AG04450 (cell line): ENCODE measurements around the gene LIMK2. TPM values are rescaled to one million over a fixed set of nuclear protein-coding genes. Genes with fewer than 3 reads are reported as not detected.
"Not testable (repeated sequence)": the region's sequence is repeated elsewhere in the genome, so short reads cannot be mapped to it uniquely, and the experiment has no call there.

ENCODE experiments used
- CTCF ChIA-PET: fragments of 300-600, 350-600 bp; formaldehyde crosslinking; extraction: SDS; loops from one replicate; lab custom pipeline; 2022; ENCODE audit warnings: antibody characterized with exemption, inconsistent platforms; lab: Charles Lee
- POLR2A ChIA-PET: fragments of 350-600 bp; formaldehyde crosslinking; extraction: SDS; loops from one replicate; lab custom pipeline; 2021; ENCODE audit warnings: antibody characterized with exemption, inconsistent platforms; lab: Yijun Ruan, JAX
- DNase-seq: peaks from one replicate; pipeline ENCODE4 v3.0.0-alpha.2; 2011; ENCODE audit warnings: low read depth, low spot score
- H3K27ac ChIP-seq: one replicate; pipeline ENCODE4 v1.5.1; 2012; ENCODE audit warnings: low read depth, low read length, control low read depth
- H3K27me3 ChIP-seq: one replicate; pipeline ENCODE4 v1.6.0; 2012; ENCODE audit warnings: low read length; ENCODE audit not compliant: control insufficient read depth, insufficient read depth
- H3K4me3 ChIP-seq: 2 replicates; pipeline ENCODE4 v1.5.1; 2011; ENCODE audit warnings: mild to moderate bottlenecking, low read depth, low read length, control low read depth
- H3K9me3 ChIP-seq: 2 replicates; pipeline ENCODE4 v1.5.1; 2012; ENCODE audit warnings: low read length; ENCODE audit not compliant: control insufficient read depth, insufficient read depth
- CTCF ChIP-seq: IDR thresholded peaks from 2 replicates; pipeline ENCODE4 v1.5.1; 2011; ENCODE audit warnings: low read depth, low read length, control low read depth, inconsistent platforms
- polyA plus RNA-seq: library from polyadenylated mRNA; depleted of rRNA; stranded (reverse); fragments of >200 nt; gene quantifications from 2 replicates; pipeline ENCODE4 v1.2.3, GENCODE V29; 2011

The LIMK2 gene
- polyA plus RNA-seq, 1 experiment, result 5.0 TPM

GRCh38 chr22:31302006-31302405 is 89.9 kb downstream of the LIMK2 start:
- TF ChIP-seq CTCF, result no peak
- no peak for DNase-seq
- no peaks in the 10 kb centered on the region for H3K27me3 ChIP-seq
- POLR2A ChIA-PET, result no interaction called here
- H3K27ac ChIP-seq, result no peak overlapping the region
- CTCF ChIA-PET, result interaction anchor here (10.3 kb wide), 1 partner anchor 11 kb away, joined by 100 read pairs; no protein-coding TSS in a partner anchor
- H3K9me3 ChIP-seq, result no peaks in the 10 kb centered on the region
- H3K4me3 ChIP-seq, result no peak overlapping the region

GRCh38 chr22:31302537-31302936 is 90.4 kb downstream of the LIMK2 start:
- no peaks in the 10 kb centered on the region for H3K9me3 ChIP-seq
- TF ChIP-seq CTCF, result no peak
- no peak overlapping the region for H3K4me3 ChIP-seq
- ChIA-PET POLR2A (no interaction called here), CTCF (interaction anchor here (10.3 kb wide), 1 partner anchor 11 kb away, joined by 100 read pairs; no protein-coding TSS in a partner anchor)
- DNase-seq, result no peak
- no peaks in the 10 kb centered on the region for H3K27me3 ChIP-seq
- no peak overlapping the region for H3K27ac ChIP-seq

GRCh38 chr22:31305194-31305593 is 93.1 kb downstream of the LIMK2 start:
- Histone ChIP-seq H3K9me3 (no peaks in the 10 kb centered on the region), H3K4me3 (no peak overlapping the region), H3K27me3 (no peaks in the 10 kb centered on the region), H3K27ac (no peak overlapping the region)
- ChIA-PET CTCF (no interaction called here), POLR2A (no interaction called here)
- DNase-seq, result no peak
- TF ChIP-seq CTCF, result no peak

GRCh38 chr22:31308181-31308580 is 96.1 kb downstream of the LIMK2 start:
- no peak for TF ChIP-seq CTCF
- Histone ChIP-seq H3K4me3 (no peak overlapping the region), H3K9me3 (no peaks in the 10 kb centered on the region), H3K27ac (no peak overlapping the region), H3K27me3 (no peaks in the 10 kb centered on the region)
- DNase-seq, result no peak
- ChIA-PET CTCF (no interaction called here), POLR2A (no interaction called here)

- Histone ChIP-seq H3K27me3 (no peaks in the 10 kb centered on the region), H3K27ac (no peak overlapping the region), H3K9me3 (no peaks in the 10 kb centered on the region), H3K4me3 (no peak overlapping the region)
- peak; percentile 91 for TF ChIP-seq CTCF
- POLR2A ChIA-PET, result interaction anchor here (1.2 kb wide), 1 partner anchor 23 kb away, joined by 3 read pairs; no protein-coding TSS in a partner anchor
- CTCF ChIA-PET, result interaction anchor here (0.5 to 4.7 kb wide), 30 partner anchors 9 to 198 kb away, joined by 3 to 100 read pairs (median 4); partner anchors contain the start of genes PATZ1 and PIK3IP1
- DNase-seq, result peak; percentile 33
Observed at GRCh38 chr22:31313366-31314147, 101.5 kb downstream of the LIMK2 start.

- H3K4me3 ChIP-seq, H3K27me3 ChIP-seq, DNase-seq, H3K27ac ChIP-seq, H3K9me3 ChIP-seq, POLR2A ChIA-PET: not testable (repeated sequence)
- CTCF ChIA-PET, result interaction anchor here (0.5 to 4.7 kb wide), 22 partner anchors 9 to 207 kb away, joined by 3 to 100 read pairs (median 4); partner anchors contain the start of genes PATZ1, PIK3IP1 and SELENOM
Observed at GRCh38 chr22:31314220-31314619, 102.1 kb downstream of the LIMK2 start.
